OCI-M2 (cell line): ENCODE results near the gene TSPY8.
"Not testable (repeated sequence)": the region's sequence is repeated elsewhere in the genome, so short reads cannot be mapped to it uniquely, and the experiment has no call there.

Experiments
- DNase-seq: peaks from one replicate; lab custom pipeline; 2025; ENCODE audit not compliant: unreplicated experiment; lab: John Stamatoyannopoulos, UW

The TSPY8 gene, protein sequence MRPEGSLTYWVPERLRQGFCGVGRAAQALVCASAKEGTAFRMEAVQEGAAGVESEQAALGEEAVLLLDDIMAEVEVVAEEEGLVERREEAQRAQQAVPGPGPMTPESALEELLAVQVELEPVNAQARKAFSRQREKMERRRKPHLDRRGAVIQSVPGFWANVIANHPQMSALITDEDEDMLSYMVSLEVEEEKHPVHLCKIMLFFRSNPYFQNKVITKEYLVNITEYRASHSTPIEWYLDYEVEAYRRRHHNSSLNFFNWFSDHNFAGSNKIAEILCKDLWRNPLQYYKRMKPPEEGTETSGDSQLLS

DNA sequence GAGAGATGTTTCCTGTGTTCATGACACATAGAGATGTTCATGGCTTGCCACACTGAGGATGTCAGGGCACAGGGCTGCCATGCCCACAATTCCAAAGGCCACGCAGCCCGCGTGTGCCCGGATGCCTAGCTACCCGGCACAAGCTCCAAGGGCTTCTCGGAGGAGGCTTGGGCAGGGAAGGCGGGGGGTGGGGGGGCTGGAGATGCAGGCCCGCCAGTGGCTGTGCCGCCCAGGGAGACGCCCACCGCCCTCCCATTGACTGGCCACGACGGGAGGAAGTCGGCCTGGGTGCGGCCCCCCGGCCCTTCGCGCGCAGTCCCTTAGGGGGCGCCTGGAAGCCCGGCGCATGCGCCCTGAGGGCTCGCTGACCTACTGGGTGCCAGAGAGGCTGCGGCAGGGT lies at the start of gene TSPY8:
Gene TSPY8 (plus strand): TSS at position 301 of the 400 bp plus-strand sequence. CDS start 46 bp downstream, at position 347.
- DNase-seq: not testable (repeated sequence)

DNA sequence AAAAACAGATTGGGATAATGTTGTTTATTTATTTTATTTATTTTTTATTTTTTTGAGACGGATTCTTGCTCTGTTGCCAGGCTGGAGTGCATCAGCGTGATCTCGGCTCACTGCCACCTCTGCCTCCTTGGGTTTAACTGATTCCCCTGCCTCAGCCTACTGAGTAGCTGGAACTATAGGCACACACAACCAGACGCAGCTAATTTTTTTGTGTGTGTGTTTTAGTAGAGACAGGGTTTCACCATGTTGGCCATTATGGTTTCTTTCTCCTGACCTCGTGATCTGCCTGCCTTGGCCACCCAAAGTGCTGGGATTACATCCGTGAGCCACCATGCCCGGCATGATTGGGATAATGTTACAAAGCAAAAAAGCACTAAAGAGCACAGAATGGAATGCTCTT lies 36.6 kb upstream of the TSPY8 start:
- no peak for DNase-seq

DNA sequence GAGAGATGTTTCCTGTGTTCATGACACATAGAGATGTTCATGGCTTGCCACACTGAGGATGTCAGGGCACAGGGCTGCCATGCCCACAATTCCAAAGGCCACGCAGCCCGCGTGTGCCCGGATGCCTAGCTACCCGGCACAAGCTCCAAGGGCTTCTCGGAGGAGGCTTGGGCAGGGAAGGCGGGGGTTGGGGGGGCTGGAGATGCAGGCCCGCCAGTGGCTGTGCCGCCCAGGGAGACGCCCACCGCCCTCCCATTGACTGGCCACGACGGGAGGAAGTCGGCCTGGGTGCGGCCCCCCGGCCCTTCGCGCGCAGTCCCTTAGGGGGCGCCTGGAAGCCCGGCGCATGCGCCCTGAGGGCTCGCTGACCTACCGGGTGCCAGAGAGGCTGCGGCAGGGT lies 20.4 kb upstream of the TSPY8 start, which contains the start of gene TSPY4:
Gene TSPY4 (plus strand): TSS at position 301 of the 400 bp plus-strand sequence. CDS start 46 bp downstream, at position 347.
- DNase-seq: not testable (repeated sequence)

DNA sequence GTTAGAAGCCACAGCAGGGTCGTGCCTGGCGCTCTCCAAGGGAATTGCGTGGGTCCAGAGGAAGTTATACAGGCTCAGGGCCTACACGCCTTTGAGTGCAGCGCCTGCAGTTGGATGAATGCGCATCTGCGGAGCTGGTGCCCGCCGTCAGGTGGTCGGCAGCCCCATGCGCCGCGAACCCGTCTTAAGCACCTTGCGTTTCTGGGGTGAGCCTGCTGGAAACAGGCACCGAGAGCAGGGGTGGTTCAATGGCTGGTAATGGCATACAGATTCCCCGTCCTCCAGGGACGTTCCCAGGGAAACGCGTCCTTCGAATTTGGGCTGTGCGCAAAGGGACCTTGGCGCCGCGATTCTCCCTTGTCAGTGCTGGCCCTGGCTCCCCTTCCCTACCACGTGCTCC lies 38.9 kb downstream of the TSPY8 start:
- DNase-seq: not testable (repeated sequence)

DNA sequence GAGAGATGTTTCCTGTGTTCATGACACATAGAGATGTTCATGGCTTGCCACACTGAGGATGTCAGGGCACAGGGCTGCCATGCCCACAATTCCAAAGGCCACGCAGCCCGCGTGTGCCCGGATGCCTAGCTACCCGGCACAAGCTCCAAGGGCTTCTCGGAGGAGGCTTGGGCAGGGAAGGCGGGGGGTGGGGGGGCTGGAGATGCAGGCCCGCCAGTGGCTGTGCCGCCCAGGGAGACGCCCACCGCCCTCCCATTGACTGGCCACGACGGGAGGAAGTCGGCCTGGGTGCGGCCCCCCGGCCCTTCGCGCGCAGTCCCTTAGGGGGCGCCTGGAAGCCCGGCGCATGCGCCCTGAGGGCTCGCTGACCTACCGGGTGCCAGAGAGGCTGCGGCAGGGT lies 40.5 kb downstream of the TSPY8 start, which contains the start of gene TSPY3:
Gene TSPY3 (plus strand): TSS at position 301 of the 400 bp plus-strand sequence. CDS start 46 bp downstream, at position 347.
- not testable (repeated sequence) for DNase-seq
